Embryonic facial prominence (tissue), 1 donor: Measurements from ENCODE around the gene CIC.
A peak's percentile ranks its signal among the peaks of the same experiment; 100 is the strongest.

Experiments
- DNase-seq: peaks from one replicate; pipeline ENCODE4 v3.0.0-alpha.2; 2016; ENCODE audit errors: extremely low spot score

Gene CIC

DNA sequence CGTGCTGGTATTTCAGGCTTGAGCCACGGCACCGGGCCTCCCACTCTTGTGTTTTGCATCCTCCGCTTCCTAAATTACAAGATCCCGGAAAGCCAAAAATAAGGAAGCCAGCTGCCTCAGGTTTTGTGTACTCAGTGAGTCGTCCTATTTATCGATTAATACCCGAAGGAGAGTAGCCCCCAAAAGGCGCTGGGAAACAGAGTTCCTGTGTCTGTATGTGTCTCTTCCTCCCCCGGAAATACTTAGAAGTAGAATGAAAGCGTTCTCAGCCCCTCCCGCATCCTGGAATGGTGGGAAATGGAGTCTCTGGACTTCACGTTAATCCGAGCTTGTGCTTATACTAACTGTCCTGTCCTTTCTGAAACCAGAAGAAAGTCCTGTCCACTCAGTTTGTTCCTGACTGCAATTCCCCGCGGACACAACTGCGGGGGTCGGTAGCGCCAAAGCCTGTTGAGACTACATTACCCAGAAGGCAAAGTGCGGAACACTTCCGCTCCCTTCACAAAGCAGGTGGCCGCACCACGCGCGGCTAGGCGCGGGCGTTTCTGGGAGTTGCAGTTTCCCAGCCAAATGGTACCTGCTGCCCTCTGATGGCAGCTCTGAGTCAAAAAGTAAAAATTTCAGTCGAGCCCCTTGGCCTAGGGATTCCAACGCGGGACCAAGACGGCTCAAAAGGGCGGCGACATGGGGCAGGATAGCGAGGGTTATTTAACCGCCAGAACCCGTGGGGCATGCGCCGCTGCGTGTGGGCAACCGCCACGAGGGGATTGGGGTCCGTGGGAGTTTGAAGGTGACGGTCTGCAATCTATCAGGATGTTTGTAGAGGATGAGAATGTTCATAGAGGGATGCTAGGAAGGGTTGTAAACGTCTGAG is 24.5 kb upstream of the CIC start:
- peak; percentile 81 for DNase-seq

DNA sequence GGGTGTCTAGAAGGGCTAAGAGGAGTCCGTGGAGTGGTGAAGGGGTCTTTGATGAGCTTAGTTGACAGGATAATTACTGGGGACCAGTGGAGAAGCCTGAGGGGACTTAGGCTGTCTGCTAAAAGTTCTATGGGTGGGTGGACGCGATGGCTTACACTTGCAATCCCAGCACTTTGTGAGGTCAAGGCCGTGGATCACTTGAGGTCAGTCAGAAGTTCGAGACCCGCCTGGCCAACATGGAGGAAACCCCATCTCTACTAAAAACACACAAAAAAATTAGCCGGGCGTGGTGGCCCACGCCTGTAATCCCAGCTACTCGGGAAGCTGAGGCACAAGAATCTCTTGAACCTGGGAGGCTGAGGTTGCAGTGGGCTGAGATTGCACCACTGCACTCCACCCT is 23.8 kb upstream of the CIC start:
- no peak for DNase-seq

DNA sequence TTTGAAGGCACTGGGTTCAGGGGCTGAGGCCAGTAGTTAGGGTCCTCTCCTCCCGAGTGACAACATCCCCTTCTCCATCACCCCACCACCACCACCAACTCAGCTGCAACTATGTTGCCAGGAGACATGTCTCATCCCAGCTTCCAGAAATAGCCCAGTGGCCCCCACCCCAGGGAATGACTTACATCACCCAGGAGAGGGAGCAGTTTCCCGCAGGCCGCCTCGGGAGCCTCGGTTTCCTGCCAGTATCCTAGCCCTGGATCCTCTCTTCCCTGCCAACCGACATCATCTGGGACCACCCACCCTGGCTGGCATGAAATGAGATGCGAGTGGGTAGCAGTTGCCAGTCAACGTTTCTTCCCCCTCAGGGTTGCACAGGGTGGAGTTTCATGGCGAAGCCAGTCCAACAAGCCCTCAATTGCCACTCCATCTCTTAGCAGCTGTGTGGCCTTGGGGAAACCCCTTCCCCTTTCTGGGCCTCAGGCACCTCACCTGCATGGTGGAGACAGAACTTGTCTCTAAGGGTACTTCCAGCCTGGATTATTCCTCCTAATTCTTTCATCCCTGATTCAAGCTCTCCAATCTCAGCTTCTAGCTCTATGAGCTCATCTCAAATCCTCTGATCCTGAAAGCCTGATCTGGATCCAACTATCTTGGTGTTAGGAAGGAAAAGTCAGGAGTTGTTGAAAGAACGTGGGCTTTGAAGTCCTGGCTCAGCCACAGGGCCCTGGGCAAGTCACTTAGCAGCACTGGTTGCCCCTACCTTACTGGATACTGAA is 22.7 kb upstream of the CIC start:
- DNase-seq = no peak

DNA sequence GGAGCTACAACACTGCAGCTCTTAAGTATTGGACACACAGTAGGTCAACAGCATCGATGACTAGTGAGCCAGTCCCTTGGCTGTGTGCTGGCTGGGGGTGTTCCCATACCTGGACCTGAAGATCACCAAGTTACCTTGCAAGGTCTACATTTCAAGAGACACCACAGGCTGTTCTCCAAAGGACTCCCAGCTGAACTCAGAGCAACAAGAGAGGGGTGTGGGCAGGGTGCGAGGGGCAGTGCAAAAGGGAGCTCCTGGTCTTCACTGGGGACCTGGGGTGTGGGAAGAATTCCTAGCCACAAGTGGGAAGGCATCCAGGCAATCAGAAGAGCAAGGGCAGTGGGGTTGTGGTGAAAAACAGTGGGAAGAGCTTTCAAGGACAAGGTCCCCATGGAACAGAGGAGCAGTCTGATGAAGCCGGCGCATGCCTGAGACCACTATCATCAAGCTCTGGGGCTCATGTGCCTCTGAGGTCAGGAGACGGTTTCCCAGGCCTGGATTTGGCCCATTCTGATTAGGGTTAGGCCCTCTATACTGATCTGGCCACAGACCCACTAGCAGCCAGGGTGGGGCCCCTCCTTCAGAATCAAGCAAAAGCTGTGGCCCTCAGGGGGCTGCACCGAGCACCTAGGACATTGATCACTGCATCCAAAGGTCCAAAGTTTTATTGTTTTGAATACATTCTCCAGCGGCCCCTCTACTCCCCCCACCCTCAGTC is 22.0 kb upstream of the CIC start:
- DNase-seq = no peak

DNA sequence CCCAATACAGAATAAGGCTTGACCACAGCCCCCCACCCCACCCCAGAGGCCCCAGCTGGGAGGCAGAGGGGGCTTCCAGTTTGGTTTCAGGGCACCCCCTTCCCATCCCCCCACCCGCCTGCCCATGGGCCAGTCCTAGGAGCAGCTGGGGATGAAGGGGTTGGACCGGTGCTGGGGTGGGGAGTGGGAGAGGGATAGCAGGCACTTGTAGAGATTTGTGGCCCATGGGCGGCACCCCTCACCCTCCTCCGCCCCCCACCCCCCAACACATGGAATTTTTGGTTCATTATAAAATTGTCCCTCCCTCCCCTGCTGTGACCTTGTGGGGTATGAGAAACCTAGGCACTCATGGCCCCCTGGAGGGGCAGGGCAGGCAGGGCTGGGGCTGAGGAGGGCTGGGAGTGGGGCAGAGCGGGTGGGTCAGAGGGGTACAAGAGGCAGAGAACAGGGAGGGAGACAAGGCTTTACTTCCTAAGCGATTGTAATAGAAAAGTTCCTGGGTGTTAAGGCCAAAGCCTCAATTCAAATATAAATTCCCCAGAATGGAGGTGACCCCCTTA is 21.3 kb upstream of the CIC start:
- no peak for DNase-seq

DNA sequence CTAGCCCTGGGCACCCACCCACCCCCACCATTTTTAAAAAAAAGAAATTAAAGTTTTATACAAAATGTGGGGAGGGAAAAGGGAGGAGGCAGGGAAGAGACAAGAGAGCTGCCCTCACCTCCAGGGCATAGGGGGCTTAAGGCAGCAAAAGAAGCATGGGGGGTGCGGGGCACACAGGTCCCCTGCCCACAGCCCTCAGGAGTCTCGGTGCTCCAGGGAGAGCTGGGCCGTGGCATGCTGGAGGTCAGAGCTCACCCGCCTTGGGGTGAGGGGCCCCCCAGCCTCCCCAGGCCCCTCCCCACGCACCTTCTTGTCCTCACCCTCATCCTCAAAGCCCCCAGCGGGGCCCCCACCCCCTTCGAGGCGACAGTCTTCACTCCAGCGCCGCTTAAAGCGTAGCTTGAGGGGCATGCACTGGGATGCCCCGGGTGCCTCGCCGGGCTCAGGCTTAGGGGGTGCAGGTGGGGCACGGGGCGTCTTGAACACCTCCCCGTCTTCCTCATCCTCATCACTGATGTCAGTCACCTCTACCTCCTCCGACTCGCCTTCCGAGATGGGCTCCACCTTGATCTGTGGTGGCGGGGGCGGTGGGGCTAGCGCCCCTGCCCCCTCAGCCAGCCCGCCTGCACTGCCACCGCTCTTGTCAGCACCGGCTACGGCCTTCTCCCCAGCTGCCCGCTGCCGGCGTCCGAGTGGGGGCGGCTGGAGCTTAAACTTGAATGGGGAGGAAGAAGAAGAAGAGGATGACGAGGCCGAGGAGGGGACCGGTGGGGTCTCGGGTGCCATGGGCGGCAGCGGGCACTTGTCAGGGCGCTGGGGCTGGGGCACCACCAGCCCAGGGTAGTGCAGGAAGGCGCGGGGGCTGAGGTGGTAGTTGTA is 20.5 kb upstream of the CIC start:
- DNase-seq = peak; percentile 4

DNA sequence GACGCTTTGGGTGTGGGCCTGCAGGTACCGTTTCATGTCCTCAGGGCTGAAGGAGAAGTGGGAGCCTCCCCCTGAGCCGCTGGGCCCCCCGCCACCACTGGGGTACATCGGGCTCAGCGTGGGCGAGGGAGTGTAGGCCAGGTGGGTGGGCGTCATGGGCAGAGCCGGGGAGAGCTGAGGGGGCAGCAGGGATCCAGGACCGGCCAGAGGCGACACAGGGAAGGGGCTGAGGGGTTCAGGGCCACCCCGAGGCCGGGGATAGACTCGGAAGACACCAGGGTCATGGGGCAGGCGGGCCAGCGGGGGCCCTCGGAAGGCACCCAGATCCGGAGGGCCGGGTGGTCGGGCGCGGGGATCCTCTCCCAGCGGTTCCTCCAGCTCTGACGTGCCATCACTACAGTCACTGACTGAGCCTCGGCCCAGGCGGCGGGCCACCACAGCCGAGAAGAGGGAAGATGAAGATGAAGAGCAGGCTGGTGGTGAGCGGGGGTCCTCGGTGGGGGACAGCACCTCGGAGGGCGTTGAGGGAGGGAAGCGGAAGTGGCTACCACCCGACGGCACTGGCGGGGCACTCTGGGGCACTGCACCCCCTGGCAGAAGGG is 19.8 kb upstream of the CIC start:
- peak; percentile 4 for DNase-seq

DNA sequence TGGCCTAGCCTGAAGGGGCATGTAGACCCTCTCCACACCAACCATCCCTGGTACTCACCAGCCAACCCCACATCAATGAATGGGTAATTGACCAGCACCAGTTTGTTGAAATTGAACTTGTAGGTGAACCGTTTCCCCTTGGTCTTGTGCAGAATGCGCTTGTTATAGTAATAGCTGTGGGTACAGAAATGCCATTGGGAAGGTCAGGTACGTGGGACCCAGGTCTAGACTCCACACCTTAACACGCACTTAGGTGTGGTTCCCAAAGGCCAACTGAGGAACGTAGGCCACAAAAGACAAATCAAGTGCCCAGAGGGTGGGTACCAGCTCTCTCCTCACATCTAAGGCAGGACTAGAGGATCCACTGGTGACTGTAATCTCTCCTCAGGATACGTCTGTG is 19.3 kb upstream of the CIC start:
- no peak for DNase-seq

DNA sequence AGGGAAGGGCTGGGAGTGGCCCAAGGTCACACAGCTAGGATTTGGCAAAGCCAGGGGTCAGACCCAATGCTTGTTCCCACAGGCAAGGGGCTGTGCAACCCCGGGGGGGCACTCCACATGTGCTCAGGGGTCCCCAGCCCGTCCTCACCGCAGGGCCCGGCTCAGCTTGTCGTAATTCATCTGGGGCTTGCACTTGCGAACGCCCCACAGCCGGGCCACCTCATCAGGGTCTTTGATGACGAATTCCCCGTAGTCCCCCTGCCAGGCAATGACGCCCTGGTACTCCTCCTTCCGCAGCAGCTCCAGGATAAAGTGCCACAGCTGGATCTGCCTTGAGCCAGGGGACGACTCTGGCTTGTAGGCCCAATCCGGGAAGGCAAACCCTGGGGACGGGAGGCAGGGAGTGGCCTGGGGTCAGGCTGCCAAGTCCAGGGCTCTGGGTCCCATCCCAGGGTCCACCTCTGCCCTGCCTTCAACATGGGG is 18.8 kb upstream of the CIC start:
- DNase-seq = no peak

DNA sequence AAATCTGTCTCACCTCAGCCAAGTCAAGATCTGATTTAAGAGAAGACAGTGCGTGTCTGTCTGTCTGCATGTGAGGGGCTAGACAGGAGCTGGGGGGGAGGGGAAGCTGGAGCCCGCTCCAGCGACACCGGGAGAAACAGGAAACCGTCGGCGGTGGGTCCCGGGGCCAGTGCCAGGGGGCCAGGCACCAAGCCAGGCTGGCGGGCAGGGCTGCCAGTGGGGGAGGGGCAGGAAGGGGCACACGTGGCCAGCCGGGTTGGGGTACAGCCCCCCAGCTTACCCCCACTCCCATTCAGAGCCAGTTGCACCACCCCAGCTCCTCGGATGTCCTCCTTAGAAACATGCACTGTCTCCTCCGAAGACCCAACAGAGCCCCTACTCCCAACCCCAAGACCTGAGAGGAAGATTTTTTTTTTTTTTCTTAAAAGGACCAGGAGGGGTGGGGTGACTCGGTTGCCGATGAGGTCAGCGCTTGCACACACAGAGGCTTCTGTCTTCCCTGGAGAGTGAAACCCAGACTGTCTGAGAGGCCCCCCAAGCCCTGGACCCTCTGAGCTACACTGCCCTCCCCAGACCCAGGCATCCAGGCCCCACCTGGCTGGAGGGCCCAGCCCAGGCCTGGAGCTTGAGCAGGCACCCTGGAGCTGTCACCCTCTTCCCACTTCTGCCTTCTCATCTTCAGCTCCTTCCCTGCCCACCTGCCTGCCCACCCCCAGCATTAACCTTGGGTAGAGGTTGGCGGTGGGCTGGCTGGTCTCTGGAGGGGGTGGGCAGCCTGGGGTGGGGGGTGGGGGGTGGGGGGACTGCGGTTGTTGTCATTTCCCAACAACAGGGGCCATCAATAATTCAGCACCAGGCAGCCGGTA is 18.2 kb upstream of the CIC start:
- peak; percentile 5 for DNase-seq

DNA sequence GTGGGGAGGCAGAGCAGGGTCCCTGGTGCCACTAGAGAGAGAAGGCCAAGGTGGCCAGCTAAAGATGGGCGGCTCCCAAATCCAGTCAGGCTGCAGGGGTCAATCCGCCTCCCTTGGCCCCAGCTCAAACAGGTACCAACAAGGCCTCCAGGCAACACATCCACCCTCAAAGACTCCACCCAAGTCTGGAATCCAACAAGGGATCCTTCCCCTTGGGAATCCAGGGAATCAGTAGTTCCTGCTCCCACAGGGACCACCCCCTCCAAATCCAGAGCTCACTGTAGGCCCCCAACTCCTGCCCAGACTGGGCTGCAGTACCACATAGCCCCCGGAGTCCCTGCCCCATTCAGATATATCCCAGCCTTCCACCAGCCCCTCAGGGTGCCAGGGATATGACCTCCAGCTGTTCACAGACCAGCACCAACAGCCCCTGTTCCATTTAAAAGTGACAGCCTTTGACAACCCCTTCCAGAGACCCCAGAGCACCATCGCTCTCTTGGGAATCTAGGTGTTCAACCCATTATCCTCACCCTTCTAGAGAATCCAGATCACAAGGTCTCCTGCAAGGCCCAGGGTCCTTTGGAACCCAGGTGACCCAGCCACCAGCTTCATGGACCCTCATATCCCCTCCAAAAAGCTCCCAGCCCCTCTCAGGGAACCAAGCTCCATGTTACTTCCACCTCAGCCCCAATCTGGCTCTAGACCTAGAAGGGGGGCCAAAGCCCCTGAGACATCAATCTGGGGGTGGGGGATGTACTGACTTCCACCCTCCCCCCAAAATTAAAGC is 17.3 kb upstream of the CIC start:
- DNase-seq = no peak

DNA sequence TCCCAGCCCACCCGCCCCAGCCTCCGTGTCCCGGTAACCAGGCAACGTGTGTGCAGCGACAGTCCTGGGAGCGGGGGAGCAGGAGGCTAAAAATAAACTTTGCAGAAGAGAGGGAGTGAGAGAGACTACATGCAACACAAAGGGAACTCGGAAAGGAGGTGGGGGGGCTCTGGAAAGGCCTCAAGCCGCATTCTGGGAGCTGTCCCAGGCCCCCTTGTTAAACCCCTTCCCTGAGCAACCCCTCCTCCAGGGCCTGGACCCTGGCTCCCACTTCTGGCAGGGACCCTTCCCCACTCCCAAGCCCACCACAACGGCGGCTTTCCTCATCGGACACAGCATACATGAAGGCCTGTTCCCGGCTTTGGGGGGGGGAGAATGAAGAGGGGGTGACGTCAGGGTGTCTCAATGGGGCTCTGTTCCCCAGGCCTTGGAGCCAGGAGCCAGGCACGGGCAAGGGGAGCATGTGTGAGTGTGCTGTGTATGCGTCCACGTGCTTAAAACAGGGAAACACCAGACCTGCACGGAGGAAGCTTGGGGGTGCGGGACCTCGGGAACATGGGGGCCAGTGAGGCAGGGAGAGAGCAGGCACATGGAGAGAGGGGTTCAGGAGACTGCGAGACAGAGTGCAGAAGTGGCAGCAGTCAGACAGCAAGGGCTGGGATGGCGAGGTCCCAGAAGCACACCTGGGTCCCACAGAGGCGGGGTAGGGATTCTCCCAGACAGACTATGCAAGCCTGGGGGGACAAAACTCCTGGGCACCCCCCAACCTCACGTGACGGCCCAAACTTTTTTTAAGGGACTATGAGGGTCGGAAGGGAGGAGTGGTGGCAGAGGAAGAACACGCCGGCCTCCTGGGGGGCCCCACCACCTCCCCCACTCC is 16.4 kb upstream of the CIC start:
- DNase-seq = peak; percentile 62

DNA sequence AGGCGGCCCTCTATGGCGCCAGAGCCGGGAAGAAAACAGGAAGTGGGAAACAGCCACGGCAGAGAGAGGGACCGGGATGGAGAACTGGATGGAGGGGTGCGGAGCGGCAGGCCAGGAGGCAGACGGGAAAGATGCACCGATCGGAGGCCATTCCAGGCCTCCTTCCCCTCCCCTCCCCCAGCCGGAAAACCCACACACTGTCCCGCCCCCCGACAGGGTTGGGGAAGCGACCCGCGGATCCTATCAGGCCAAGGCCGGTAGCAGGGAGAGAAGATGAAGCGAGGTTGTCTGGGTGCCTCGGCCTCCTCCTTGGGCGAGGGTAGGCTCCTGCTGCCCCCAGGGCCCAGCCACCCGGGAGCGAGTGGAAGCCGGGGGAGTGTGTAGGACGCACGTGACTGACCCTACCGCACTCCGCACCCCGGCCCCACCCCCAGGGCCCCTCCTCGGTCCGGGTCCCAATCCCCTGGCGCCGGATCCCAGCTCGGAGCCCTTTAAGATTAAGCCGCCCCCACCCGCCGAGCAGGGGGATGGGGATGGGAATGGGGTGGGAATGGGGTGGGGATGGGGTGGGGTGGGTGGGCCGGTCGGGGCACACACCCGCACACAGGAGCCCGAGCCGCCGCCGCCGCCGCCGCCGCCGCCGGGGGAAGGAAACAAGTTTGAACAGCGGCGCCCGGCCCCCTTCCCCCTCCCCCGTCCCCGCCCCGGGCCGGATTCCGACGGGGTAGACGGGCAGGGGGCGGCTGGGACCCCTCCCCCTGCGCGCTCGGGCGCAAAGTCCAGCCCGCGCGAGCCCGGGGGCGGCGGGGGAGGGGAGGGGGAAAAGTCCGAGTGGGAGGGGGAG is 15.6 kb upstream of the CIC start:
- DNase-seq = peak; percentile 47

DNA sequence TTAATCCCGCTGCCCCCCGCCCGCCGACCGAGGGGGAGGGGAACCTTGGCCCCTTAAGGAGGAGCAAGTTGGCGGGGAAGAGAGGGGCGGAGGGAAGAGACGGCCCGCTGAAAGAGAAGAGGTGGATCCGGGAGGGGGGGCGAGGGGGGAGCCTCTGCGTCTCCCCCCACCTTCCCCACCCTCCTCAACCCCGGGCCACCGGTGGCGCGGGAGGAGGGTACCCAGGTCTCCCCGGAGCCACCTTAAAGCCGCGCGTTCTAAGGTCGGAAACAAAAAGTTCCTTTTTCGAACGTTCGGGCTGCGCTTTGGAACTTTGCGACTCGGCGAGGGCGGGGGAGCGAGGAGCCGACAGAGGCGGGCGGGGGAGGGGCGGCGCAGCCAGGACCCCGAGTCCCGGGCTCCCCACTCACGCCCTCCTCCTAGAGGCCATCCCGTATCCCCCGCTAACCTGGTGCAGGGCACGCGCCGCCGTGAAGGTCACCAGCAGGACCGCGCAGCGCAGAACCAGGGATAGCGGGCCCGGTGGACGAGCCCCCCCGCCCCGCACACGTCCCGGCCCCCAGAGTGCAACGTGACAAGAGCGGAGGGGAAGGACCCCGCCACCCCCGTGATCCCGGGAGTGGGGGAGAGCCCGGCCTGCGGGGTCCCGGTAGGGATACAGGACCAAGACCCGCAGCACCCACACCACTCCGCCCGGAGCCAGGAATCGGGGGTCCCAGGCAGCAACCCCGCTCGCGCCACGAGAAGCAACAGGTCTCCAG is 14.8 kb upstream of the CIC start:
- DNase-seq = peak; percentile 55

DNA sequence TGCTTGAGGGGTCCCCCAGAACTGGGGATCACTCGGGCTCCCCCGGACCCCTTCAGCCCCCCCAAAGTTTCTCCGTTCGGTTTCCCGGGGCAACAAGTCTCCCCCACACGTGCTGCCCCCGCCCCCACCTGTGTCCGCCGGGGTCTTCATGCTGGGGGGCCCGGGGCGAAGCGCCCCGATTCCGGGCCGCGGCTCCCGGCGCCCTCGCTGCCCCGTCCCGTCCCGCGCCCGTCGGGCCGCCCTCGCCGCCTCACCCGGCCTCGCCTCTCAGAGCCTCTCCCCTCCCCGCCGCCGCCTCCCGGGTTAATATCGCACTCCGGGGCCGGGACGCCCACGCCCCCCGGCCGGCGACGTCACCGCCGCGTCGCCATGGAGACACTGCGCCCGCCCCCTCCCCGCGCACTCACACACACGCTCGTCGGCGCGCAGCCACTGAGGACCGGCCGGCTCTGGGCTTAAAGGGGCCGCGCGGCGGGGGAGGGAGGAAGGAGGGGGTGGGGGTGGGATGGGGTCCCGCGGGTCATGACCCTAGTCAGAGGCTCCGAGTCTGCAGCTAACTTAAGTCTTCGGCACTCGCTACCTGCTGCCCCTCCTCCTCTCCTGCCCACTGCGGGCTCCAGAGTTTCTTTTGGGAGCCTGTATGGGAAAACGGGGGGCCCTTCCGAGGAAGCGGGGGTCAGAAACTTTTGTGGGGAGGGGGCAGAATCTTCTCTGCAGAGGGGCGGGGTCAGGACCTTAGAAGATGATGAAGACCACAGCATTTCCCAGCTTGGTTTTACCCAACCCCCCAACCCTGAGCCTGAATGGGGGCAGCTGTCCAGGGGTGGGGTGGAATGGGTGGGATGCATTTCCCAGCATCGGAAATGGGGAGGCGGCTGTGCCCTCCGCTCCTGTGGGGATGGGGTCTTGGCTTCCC is 13.9 kb upstream of the CIC start, which contains the start of gene ERF:
TSS of gene ERF (minus strand) at position 279 of the 916 bp plus-strand sequence. CDS start at position 150, 129 bp downstream.
- DNase-seq = peak; percentile 88
